Measurements from ENCODE around the gene CDC34. TPM values are rescaled to one million over a fixed set of nuclear protein-coding genes. Genes with fewer than 3 reads are reported as not detected.

Gene CDC34
- total and polyA plus RNA-seq, 4 donors: 19.2 to 83.8 (median 41.7) TPM

DNA sequence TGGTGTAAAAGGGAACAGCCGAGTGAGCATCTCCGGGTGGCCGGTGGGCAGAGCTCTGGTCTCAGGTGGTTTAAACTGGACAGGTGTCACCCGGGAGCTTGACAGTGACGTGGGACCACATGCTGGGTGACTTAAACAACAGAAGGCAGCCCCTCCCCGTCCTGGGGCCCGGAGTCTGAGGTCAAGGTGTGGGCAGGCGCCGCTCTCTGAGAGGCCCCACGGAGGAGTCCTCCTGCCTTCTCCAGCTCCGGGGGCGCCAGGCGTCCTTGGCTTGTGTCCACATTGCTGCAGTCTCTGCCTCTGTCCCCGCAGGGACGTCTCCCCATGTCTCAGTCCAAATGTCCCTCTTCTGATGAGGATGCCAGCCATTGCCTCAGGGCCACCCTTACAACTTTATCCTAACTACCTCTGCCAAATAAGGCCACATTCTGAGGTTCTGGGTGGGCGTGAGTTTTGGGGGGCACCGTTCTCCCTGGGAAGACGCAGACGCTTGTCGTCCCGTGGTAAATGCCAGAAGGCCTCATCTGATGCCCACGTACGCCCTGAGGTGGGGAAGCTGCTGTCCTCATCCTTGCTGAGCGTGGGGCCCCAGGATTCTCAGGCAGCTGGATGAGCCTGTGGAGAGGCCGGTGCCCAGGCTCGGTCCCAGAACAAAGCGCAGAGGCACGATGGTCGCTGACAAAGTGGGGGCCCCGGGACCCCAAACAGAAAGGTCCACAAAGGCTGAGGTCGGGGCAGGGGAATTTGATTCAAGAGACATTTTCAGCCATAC lies 25.2 kb downstream of the CDC34 start:
- Histone ChIP-seq H3K36me3 (ENCODE audit: control insufficient read depth in 4 of 4, insufficient read depth in 3 of 4, low read depth in 1 of 4, low read length in 3 of 4) (no peaks in the 10 kb centered on the region), H3K9ac (ENCODE audit: low read depth in 1 of 2, low read length in 2 of 2) (no peak overlapping the region), H3K4me3 (ENCODE audit: low read depth in 1 of 3, low read length in 3 of 3) (no peak overlapping the region), H3K4me1 (ENCODE audit: control insufficient read depth in 4 of 4, insufficient read depth in 4 of 4, low read length in 3 of 4) (peaks cover 0 to 3% (median 1%) of the 10 kb centered on the region in 4 donors), H3K27ac (ENCODE audit: low read depth in 1 of 2, low read length in 2 of 2) (peak overlapping the region; percentile 8 to 65), H3K27me3 (ENCODE audit: control insufficient read depth in 4 of 4, insufficient read depth in 4 of 4, low read length in 3 of 4) (no peaks in the 10 kb centered on the region), H3K9me3 (ENCODE audit: control insufficient read depth in 4 of 4, low read length in 3 of 4) (no peaks in the 10 kb centered on the region)
- no peak for TF ChIP-seq GABPA (IDR thresholded peaks at IDR 0.05 in 1 of 2, conservative IDR thresholded peaks at IDR 0.05 in 1 of 2)
- 77% methylated on average over 31 of the region's 31 CpGs for WGBS
- DNase-seq (ENCODE audit: low spot score): no peak

DNA sequence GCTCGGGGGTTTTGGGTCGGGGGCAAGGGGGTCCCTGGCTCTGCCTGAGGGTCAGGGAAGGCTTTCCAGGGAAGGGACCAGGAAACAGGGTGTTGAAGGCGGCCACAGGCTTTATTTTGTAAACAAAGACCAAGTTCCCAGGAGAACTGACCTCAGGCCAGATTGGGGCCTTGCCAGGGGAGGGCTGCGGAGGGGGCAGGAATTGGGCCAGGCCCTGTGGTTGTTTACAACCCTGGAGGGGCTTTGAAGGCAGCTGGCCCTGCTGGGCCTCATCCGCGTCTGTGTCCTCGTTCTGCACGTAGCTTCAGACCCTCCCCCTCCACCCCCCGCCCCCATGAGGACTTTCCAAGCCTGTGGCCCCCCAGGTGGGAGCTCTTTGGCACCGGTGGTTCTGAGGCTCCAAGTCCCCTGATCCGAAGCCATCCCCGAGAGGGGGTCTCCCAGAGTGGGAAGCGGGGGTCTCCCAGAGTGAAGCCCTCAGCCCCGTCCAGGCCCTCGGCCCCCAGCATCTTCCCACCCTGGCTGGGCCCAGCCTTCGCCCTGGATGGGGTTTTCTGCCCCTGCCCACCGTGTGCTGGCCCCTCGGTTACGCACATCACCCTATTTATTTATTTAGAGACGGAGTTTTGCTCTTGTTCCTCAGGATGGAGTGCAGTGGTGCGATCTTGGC lies 27.3 kb downstream of the CDC34 start:
- no peak overlapping the region for H3K4me3 ChIP-seq (ENCODE audit: low read depth in 1 of 3, low read length in 3 of 3)
- peaks cover 0 to 3% (median 1%) of the 10 kb centered on the region in 4 donors for H3K4me1 ChIP-seq (ENCODE audit: control insufficient read depth in 4 of 4, insufficient read depth in 4 of 4, low read length in 3 of 4)
- H3K27ac ChIP-seq (ENCODE audit: low read depth in 1 of 2, low read length in 2 of 2): no peak overlapping the region
- H3K27me3 ChIP-seq (ENCODE audit: control insufficient read depth in 4 of 4, insufficient read depth in 4 of 4, low read length in 3 of 4): no peaks in the 10 kb centered on the region
- no peak overlapping the region for H3K9ac ChIP-seq (ENCODE audit: low read depth in 1 of 2, low read length in 2 of 2)
- no peaks in the 10 kb centered on the region for H3K36me3 ChIP-seq (ENCODE audit: control insufficient read depth in 4 of 4, insufficient read depth in 3 of 4, low read depth in 1 of 4, low read length in 3 of 4)
- no peaks in the 10 kb centered on the region for H3K9me3 ChIP-seq (ENCODE audit: control insufficient read depth in 4 of 4, low read length in 3 of 4)
- 60% methylated on average over 21 of the region's 21 CpGs for WGBS
- no peak for DNase-seq (ENCODE audit: low spot score)
- TF ChIP-seq, protein P1, sequence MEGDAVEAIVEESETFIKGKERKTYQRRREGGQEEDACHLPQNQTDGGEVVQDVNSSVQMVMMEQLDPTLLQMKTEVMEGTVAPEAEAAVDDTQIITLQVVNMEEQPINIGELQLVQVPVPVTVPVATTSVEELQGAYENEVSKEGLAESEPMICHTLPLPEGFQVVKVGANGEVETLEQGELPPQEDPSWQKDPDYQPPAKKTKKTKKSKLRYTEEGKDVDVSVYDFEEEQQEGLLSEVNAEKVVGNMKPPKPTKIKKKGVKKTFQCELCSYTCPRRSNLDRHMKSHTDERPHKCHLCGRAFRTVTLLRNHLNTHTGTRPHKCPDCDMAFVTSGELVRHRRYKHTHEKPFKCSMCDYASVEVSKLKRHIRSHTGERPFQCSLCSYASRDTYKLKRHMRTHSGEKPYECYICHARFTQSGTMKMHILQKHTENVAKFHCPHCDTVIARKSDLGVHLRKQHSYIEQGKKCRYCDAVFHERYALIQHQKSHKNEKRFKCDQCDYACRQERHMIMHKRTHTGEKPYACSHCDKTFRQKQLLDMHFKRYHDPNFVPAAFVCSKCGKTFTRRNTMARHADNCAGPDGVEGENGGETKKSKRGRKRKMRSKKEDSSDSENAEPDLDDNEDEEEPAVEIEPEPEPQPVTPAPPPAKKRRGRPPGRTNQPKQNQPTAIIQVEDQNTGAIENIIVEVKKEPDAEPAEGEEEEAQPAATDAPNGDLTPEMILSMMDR (IDR thresholded peaks at IDR 0.05; ENCODE audit: low read depth, low read length, missing input control): no peak
- TF ChIP-seq HNF4G (IDR thresholded peaks at IDR 0.05): no peak
- peak; percentile 50 for TF ChIP-seq NR2F2 (IDR thresholded peaks at IDR 0.05)
- no peak for TF ChIP-seq FOXA1 (IDR thresholded peaks at IDR 0.05)
- no peak for TF ChIP-seq JUND (IDR thresholded peaks at IDR 0.05)

DNA sequence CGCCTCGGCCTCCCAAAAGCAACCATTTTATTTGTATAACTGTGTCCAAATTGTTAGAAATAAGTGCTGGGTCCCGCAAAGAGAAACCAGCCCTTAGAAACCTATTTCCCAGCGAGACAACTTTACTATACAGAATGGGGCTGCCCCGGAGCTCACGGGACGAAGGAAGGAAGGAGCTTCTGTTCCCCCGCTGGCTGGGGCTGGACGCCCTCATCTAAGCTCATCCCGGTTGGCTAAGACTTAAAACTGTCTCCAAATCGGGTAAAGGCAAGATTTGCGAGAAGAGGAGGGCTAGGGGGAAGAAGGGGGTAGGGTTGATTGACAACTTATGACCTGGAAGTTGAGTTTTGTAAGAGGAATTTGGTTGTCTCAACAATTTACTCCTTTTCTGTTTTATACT lies 28.6 kb downstream of the CDC34 start:
- H3K27me3 ChIP-seq (ENCODE audit: control insufficient read depth in 4 of 4, insufficient read depth in 4 of 4, low read length in 3 of 4): no peaks in the 10 kb centered on the region
- no peaks in the 10 kb centered on the region for H3K36me3 ChIP-seq (ENCODE audit: control insufficient read depth in 4 of 4, insufficient read depth in 3 of 4, low read depth in 1 of 4, low read length in 3 of 4)
- no peak overlapping the region for H3K9ac ChIP-seq (ENCODE audit: low read depth in 1 of 2, low read length in 2 of 2)
- no peak for TF ChIP-seq GABPA (IDR thresholded peaks at IDR 0.05 in 1 of 2, conservative IDR thresholded peaks at IDR 0.05 in 1 of 2)
- no peak for TF ChIP-seq SP1 (IDR thresholded peaks at IDR 0.05)
- TF ChIP-seq, protein P2, sequence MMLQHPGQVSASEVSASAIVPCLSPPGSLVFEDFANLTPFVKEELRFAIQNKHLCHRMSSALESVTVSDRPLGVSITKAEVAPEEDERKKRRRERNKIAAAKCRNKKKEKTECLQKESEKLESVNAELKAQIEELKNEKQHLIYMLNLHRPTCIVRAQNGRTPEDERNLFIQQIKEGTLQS (IDR thresholded peaks at IDR 0.05): no peak
- TF ChIP-seq HNF4G (IDR thresholded peaks at IDR 0.05): no peak
- H3K4me3 ChIP-seq (ENCODE audit: low read depth in 1 of 3, low read length in 3 of 3): no peak overlapping the region
- H3K27ac ChIP-seq (ENCODE audit: low read depth in 1 of 2, low read length in 2 of 2): no peak overlapping the region
- no peaks in the 10 kb centered on the region for H3K9me3 ChIP-seq (ENCODE audit: control insufficient read depth in 4 of 4, low read length in 3 of 4)
- DNase-seq (ENCODE audit: low spot score): no peak
- 85% methylated on average over 12 of the region's 12 CpGs for WGBS
- H3K4me1 ChIP-seq (ENCODE audit: control insufficient read depth in 4 of 4, insufficient read depth in 4 of 4, low read length in 3 of 4): peaks cover 0 to 3% (median 1%) of the 10 kb centered on the region in 4 donors

DNA sequence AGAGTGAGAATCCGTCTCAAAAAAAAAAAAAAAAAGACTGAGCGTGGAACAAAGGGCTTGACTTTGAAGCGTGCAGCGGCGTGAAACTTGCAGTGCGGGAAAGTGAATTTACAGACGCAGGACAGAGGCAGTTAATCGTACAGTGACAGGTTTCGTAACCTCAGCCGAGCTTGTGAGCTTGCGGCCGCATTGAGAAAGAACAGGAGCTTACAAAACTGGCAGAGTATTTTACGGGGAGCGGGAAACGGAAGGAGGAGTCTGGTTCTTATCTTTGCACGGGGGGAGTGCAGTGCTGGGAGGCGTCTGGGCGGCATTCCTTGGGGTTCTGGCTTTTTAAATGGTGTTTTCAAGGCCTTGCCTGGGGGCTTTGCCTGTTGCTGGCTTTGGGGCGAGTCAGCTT lies 34.8 kb downstream of the CDC34 start:
- no peak overlapping the region for H3K4me3 ChIP-seq (ENCODE audit: low read depth in 1 of 3, low read length in 3 of 3)
- peaks cover 0 to 7% (median 4%) of the 10 kb centered on the region in 4 donors for H3K4me1 ChIP-seq (ENCODE audit: control insufficient read depth in 4 of 4, insufficient read depth in 4 of 4, low read length in 3 of 4)
- TF ChIP-seq RXRA (IDR thresholded peaks at IDR 0.05): peak; percentile 5 to 13
- TF ChIP-seq FOXA2 (IDR thresholded peaks at IDR 0.05): no peak
- TF ChIP-seq SP1 (IDR thresholded peaks at IDR 0.05): peak; percentile 24
- TF ChIP-seq, protein P1 (IDR thresholded peaks at IDR 0.05; ENCODE audit: low read depth, low read length, missing input control): no peak
- no peak for TF ChIP-seq JUND (IDR thresholded peaks at IDR 0.05)
- 61% methylated on average over 18 of the region's 19 CpGs for WGBS
- no peaks in the 10 kb centered on the region for H3K27me3 ChIP-seq (ENCODE audit: control insufficient read depth in 4 of 4, insufficient read depth in 4 of 4, low read length in 3 of 4)
- H3K9me3 ChIP-seq (ENCODE audit: control insufficient read depth in 4 of 4, low read length in 3 of 4): no peaks in the 10 kb centered on the region
- H3K36me3 ChIP-seq (ENCODE audit: control insufficient read depth in 4 of 4, insufficient read depth in 3 of 4, low read depth in 1 of 4, low read length in 3 of 4): no peaks in the 10 kb centered on the region
- DNase-seq (ENCODE audit: low spot score): peak; percentile 68
- peak overlapping the region; percentile 12 to 26 for H3K27ac ChIP-seq (ENCODE audit: low read depth in 1 of 2, low read length in 2 of 2)
- H3K9ac ChIP-seq (ENCODE audit: low read depth in 1 of 2, low read length in 2 of 2): no peak overlapping the region

Measured in liver (tissue), 9 donors.